AG09319 (cell line): Measurements from ENCODE around the gene LRBA.

Source experiments
- DNase-seq: peaks from one replicate; pipeline ENCODE4 v3.0.0-alpha.2; 2010; ENCODE audit warnings: low read depth; ENCODE audit errors: extremely low read depth
- CTCF ChIP-seq: IDR thresholded peaks from 2 replicates; pipeline ENCODE4 v1.5.1; 2011; ENCODE audit warnings: low read depth, mild to moderate bottlenecking, inconsistent platforms, low read length, moderate library complexity

LRBA gene

DNA sequence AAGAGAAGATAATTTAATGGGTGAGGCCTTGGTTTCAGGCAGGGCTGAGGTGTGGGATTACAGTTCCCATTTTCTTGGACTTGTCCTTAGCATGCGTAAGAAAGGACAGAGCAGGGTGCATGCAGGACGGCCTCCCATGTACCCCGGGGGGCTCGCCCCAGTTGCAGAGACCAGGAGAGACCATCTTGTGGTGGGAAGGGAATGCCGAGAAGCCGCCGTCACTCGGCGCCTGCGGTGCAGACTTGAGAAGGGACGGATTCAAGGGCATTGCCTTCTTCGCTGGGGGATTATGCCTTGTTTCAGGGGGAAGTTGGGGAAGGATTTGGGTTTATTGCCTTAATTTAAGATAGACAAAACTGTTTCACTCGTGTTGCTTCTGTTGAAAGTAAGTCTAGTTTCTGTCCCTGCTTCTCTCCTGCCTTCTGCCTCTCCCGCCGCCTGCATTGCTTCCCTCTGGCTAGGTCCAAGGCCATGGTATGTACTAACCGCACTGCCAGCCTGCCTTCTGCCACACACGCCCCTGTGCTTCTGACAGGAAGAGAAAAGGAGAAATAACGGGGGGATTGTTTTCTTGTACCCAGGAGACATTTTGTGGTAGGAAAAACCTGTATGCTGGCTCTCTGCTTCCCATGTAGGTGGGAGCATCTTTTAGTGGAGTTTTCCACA, 761.0 kb downstream of the LRBA start:
- no peak for TF ChIP-seq CTCF
- no peak for DNase-seq

GRCh38 chr4:150253416-150253815, 761.7 kb downstream of the LRBA start:
- no peak for TF ChIP-seq CTCF
- DNase-seq, result no peak

DNA sequence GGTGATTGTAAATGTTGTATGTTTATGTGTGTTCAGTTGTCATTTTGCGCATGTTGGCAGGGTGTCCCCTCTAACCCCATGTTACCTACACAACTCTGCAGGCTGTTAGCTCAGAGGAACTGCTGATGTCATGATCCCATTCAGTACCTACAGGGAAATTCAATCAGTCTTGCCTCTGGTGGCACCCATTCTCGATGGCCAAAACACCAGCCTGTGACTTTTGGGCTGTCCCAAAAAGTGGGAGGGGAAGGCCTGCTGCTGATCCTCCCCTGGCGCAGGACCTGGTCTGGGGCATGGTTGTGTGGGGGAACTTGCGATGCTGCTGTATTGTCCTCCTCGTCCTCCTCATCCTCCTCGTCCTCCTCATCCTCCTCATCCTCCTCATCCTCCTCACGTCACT, 762.3 kb downstream of the LRBA start:
- TF ChIP-seq CTCF, result no peak
- DNase-seq, result no peak

DNA sequence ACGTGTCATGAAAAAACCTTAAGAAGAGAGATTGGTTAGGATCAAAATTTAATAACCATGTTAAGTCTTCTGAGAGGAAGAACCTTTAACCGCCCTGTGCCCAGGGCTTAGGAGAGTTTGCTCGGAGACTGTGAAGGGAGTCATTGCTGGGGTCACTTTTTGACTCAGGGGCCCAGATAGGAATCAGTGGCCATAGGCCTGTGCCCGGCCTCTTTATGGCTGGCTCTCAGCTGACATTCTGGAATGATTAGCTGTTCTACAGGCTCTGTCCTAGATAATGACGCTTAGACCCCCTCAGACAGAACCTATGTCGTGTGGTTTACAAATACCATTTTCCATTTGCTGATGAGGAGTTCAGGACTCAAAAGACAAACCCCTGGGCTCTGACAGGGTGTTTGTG, 762.8 kb downstream of the LRBA start:
- no peak for TF ChIP-seq CTCF
- no peak for DNase-seq

DNA sequence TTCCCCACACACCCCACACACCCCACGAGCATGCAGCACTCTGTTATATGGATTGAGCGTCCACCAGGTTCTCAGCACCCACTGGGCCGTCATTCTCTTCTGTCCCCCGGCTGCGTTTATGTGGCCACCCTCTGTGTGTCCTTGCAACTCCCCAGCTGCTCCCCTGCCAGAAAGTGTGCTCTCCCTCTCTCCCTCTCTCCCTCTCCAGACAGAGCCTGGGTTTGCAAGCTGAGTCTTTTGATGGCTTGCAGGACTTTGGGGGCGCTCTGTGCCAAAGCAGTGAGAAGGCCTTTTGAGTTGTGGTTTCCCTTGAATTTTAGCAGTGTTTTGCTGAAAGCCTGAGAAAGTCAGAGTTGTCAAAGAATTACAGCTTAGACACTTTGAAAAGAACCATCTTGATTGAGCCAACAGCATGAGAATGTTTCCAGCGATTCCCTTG, 763.3 kb downstream of the LRBA start:
- DNase-seq, result no peak
- no peak for TF ChIP-seq CTCF

DNA sequence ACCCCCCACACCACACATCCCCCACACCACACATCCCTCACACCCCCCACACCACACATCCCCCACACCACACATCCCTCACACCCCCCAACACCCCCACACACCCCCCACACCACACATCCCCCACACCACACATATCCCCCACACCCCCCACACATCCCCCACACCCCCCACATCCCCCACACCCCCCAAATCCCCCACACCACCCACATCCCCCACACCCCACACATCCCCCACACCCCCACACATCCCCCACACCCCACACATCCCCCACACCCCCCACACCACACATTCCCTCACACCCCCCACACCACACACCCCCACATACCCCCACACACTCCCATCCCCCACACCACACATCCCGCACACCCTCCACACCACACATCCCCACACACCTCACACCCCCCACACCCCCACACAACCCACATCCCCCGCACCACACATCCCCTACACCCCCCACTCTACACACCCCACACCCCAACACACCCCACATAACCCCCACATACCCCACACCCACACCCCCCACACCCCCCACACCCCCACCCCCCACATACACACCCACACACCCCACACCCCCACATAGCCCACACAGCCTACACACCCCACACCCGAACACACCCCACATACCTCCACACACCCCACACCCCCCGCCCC, 764.0 kb downstream of the LRBA start:
- DNase-seq, result no peak
- TF ChIP-seq CTCF, result no peak

DNA sequence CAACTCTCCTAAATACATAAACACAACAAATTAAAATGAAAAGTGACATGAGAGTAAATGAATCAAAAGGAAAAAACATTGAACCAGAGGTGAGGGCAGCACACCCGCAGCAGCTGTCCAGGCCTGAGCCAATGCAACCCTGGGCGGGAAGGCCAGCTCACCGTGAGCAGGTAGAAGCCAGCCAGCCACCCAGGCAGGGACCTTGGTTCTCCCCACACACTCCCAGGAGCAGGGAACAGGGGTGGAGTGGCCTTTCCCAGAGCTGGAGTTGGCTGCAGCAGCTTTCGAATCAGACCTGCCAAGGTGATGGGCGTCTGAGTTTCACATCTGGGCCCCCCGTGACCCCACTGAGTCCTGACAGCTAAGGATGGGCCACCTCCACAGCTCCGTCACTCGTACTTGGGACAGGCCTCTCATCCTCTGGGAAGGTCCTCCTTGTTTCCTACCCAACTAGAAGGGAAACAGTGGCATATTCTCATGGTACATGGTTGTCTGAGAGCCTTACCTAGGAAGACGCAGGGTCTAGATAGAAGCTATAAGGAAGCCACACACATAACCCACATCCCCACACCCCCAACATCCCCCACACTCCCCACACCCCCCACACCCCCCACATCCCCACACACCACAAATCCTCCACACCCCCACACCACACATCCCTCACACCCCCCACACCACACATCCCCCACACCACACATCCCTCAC, 764.6 kb downstream of the LRBA start:
- TF ChIP-seq CTCF, result no peak
- no peak for DNase-seq
